GM12864 (cell line): ENCODE measurements around the gene SLC44A5.

Experiments
- DNase-seq: peaks from one replicate; pipeline ENCODE4 v3.0.0-alpha.2; 2011; ENCODE audit warnings: low read depth
- H3K4me3 ChIP-seq: 2 replicates; pipeline ENCODE4 v1.5.1; 2011; ENCODE audit warnings: mild to moderate bottlenecking, low read depth, low read length, control low read depth
- TF ChIP-seq, protein P1 (sequence below): IDR thresholded peaks from 2 replicates; pipeline ENCODE4 v1.5.1; 2011; ENCODE audit warnings: low read depth, mild to moderate bottlenecking, moderate library complexity, low read length, control low read depth, inconsistent platforms; ENCODE audit errors: missing control alignments

Gene SLC44A5

DNA sequence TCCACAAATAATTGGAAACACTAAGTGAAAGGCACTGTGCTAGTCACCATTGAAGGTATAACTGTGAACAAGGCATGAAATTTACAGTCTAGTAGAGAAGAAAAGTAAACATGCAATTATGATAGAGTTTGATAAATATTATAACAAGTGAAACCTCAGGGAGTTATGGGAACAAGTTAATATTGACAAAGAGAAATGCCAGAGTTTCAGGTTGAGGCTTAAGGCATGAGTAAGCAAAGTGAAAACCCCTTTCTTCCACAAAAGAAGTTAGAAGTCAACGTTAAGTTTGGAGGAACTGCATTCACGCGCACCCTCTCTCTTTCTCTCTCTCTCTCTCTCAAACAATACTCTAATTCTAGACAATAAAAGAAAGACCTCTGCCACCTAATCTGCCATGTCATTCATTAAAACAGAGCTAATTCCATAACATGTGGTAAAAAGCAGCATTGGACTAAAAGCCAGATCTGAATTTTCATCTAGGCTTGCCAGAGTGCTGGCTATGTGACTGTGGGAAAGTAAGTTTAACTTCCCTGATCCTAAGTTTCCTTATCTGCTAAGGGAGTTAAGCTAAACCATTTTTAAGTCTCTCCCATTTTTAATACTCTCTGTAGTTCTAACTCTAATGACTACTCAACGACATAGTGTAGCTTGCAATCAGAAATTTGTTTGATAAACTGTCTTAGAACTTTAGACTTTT lies 22.0 kb downstream of the SLC44A5 start:
- no peak overlapping the region for H3K4me3 ChIP-seq
- TF ChIP-seq, protein P1, sequence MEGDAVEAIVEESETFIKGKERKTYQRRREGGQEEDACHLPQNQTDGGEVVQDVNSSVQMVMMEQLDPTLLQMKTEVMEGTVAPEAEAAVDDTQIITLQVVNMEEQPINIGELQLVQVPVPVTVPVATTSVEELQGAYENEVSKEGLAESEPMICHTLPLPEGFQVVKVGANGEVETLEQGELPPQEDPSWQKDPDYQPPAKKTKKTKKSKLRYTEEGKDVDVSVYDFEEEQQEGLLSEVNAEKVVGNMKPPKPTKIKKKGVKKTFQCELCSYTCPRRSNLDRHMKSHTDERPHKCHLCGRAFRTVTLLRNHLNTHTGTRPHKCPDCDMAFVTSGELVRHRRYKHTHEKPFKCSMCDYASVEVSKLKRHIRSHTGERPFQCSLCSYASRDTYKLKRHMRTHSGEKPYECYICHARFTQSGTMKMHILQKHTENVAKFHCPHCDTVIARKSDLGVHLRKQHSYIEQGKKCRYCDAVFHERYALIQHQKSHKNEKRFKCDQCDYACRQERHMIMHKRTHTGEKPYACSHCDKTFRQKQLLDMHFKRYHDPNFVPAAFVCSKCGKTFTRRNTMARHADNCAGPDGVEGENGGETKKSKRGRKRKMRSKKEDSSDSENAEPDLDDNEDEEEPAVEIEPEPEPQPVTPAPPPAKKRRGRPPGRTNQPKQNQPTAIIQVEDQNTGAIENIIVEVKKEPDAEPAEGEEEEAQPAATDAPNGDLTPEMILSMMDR, result no peak
- no peak for DNase-seq

DNA sequence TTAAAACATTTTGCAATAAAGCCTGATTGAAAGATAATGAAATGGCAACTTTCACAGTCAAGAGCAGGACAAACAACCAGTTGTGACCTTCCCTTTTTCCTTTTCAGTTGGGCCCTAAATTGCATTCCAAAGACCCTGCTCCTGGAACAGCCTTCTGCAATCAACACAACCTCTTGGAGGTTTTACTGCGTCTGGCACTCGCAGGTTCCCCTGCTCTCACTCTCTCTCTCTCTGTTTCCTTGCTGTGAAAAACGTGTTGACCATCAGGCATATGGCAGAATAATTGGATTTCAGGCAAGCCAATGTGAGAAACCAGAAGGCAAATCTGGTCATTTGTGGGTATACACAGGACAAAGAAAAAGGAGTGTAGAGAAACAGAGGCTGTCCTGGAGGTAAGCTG lies 23.2 kb downstream of the SLC44A5 start:
- DNase-seq, result no peak
- H3K4me3 ChIP-seq, result no peak overlapping the region
- TF ChIP-seq, protein P1, result no peak

DNA sequence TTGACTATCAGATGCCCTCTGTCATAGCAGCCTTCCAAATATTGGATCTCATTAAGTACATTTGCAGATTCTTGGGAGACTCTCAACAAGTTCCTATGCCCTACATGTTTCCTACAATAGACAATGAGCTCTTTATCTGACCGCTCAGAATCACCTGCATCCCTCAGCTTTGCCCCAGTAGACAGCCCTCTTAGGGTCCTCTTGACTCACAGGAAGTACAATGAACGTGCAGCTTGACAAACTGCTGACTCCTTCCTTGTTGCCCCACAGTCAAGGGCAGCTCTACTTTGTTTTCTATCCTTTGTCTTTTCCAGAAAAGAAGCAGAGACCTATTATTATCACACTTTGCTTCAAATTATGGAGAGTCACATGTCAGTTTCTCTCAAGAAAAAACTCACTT lies 27.6 kb downstream of the SLC44A5 start:
- TF ChIP-seq, protein P1, result no peak
- no peak for DNase-seq

GRCh38 chr1:75582725-75583261 lies 28.1 kb downstream of the SLC44A5 start:
- TF ChIP-seq, protein P1, result no peak
- no peak overlapping the region for H3K4me3 ChIP-seq
- DNase-seq, result no peak

More for the DNA sequence above, 27.6 kb downstream of the SLC44A5 start:
- H3K4me3 ChIP-seq, result no peak overlapping the region

GRCh38 chr1:75579046-75579445 lies 31.9 kb downstream of the SLC44A5 start:
- no peak for DNase-seq

DNA sequence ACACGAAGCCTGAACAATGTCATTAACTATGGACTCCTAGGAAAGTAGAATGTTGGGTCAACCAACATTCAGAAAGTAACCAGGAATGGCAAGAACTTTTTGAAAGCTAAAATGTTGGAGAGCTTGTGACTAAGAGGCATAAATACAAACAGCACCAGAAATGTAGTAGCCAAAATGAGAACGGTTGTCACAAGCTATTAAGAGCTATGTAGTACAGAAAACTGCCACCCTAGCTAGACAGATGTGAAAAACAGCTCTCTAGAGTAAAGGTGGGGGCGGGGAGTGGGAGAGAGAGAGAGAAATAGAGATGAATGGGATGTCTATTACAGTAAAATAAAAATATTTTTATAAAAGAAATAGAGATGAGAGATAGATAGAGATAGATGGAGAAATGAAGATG lies 35.1 kb downstream of the SLC44A5 start:
- no peak overlapping the region for H3K4me3 ChIP-seq
- TF ChIP-seq, protein P1, result no peak
- no peak for DNase-seq

More at GRCh38 chr1:75579046-75579445, 31.9 kb downstream of the SLC44A5 start:
- TF ChIP-seq, protein P1, result no peak
- H3K4me3 ChIP-seq, result no peak overlapping the region

- H3K4me3 ChIP-seq, result no peak overlapping the region
- no peak for DNase-seq
- TF ChIP-seq, protein P1, result no peak
Observed at GRCh38 chr1:75567191-75567590, 43.7 kb downstream of the SLC44A5 start.
